H9 (cell line): ENCODE data around the gene NHS. TPM values are rescaled to one million over a fixed set of nuclear protein-coding genes. Genes with fewer than 3 reads are reported as not detected.
A peak's percentile ranks its signal among the peaks of the same experiment; 100 is the strongest.

ENCODE experiments used
- DNase-seq: peaks from one replicate; pipeline ENCODE4 v3.0.0-alpha.2; 2017
- H2AFZ ChIP-seq: one replicate; pipeline ENCODE4 v1.6.1; 2013; ENCODE audit warnings: mild to moderate bottlenecking, low read length, control low read depth, moderate library complexity
- H2AK5ac ChIP-seq: 2 replicates; pipeline ENCODE4 v1.6.1; 2013; ENCODE audit warnings: low read length, control low read depth, mixed read lengths; ENCODE audit not compliant: insufficient read length
- H2BK120ac ChIP-seq: one replicate; pipeline ENCODE4 v1.6.1; 2013; ENCODE audit warnings: low read depth, mild to moderate bottlenecking, low read length, control low read depth, inconsistent platforms; ENCODE audit not compliant: poor library complexity, severe bottlenecking
- H2BK12ac ChIP-seq: 2 replicates; pipeline ENCODE4 v1.6.1; 2013; ENCODE audit warnings: low read length, control low read depth, mixed read lengths, low read depth; ENCODE audit not compliant: insufficient read length
- H2BK15ac ChIP-seq: 2 replicates; pipeline ENCODE4 v1.6.1; 2013; ENCODE audit warnings: low read depth, low read length, control low read depth
- H2BK20ac ChIP-seq: one replicate; pipeline ENCODE4 v1.6.1; 2013; ENCODE audit warnings: low read depth, mild to moderate bottlenecking, low read length, control low read depth, inconsistent platforms; ENCODE audit not compliant: poor library complexity, severe bottlenecking
- H2BK5ac ChIP-seq: 2 replicates; pipeline ENCODE4 v1.6.1; 2013; ENCODE audit warnings: low read length, control low read depth, mixed read lengths; ENCODE audit not compliant: insufficient read length
- H3K14ac ChIP-seq: 2 replicates; pipeline ENCODE4 v1.6.1; 2013; ENCODE audit warnings: low read length, control low read depth; ENCODE audit not compliant: insufficient read depth
- H3K18ac ChIP-seq: 2 replicates; pipeline ENCODE4 v1.6.1; 2013; ENCODE audit warnings: low read depth, mild to moderate bottlenecking, mixed read lengths, low read length, control low read depth; ENCODE audit not compliant: insufficient read length
- H3K23ac ChIP-seq: 2 replicates; pipeline ENCODE4 v1.6.1; 2013; ENCODE audit warnings: low read length, control low read depth, mixed read lengths, low read depth; ENCODE audit not compliant: insufficient read length
- H3K23me2 ChIP-seq: 2 replicates; pipeline ENCODE4 v1.6.1; 2013; ENCODE audit warnings: low read depth, mild to moderate bottlenecking, mixed read lengths, low read length, control low read depth; ENCODE audit not compliant: insufficient read length, poor library complexity, severe bottlenecking
- H3K27ac ChIP-seq: 2 replicates; pipeline ENCODE4 v1.5.1; 2013; ENCODE audit warnings: low read length, control low read depth, mixed read lengths, low read depth; ENCODE audit not compliant: insufficient read length
- H3K27me3 ChIP-seq: 2 replicates; pipeline ENCODE4 v1.6.1; 2013; ENCODE audit warnings: low read length, control low read depth, inconsistent platforms; ENCODE audit not compliant: insufficient read depth
- H3K4ac ChIP-seq: 2 replicates; pipeline ENCODE4 v1.6.1; 2013; ENCODE audit warnings: low read depth, mild to moderate bottlenecking, control low read depth, inconsistent platforms, low read length, moderate library complexity
- H3K4me1 ChIP-seq: 2 replicates; pipeline ENCODE4 v1.6.1; 2013; ENCODE audit warnings: low read length, control low read depth, inconsistent platforms; ENCODE audit not compliant: insufficient read depth
- H3K4me2 ChIP-seq: 2 replicates; pipeline ENCODE4 v1.6.1; 2013; ENCODE audit warnings: low read length, control low read depth, mixed read lengths; ENCODE audit not compliant: insufficient read length, insufficient read depth
- H3K56ac ChIP-seq: 2 replicates; pipeline ENCODE4 v1.6.1; 2013; ENCODE audit warnings: low read depth, mild to moderate bottlenecking, mixed read lengths, low read length, control low read depth; ENCODE audit not compliant: insufficient read length
- H3K79me1 ChIP-seq: 2 replicates; pipeline ENCODE4 v1.6.1; 2013; ENCODE audit warnings: low read depth, mild to moderate bottlenecking, moderate library complexity, low read length, control low read depth, inconsistent platforms; ENCODE audit not compliant: insufficient read depth, poor library complexity, severe bottlenecking
- H3K79me2 ChIP-seq: 2 replicates; pipeline ENCODE4 v1.6.1; 2013; ENCODE audit warnings: low read length, control low read depth, inconsistent platforms; ENCODE audit not compliant: insufficient read depth
- H3K9ac ChIP-seq: 2 replicates; pipeline ENCODE4 v1.6.1; 2013; ENCODE audit warnings: low read length, control low read depth, mixed read lengths; ENCODE audit not compliant: insufficient read length; ENCODE audit errors: extremely low read depth
- H3K9me3 ChIP-seq: one replicate; pipeline ENCODE4 v1.6.1; 2013; ENCODE audit warnings: low read depth, low read length, inconsistent platforms; ENCODE audit not compliant: control insufficient read depth
- H3T11ph ChIP-seq: one replicate; pipeline ENCODE4 v1.6.1; 2013; ENCODE audit warnings: mild to moderate bottlenecking, low read length, control low read depth, inconsistent platforms
- H4K20me1 ChIP-seq: one replicate; pipeline ENCODE4 v1.6.1; 2013; ENCODE audit not compliant: control insufficient read depth, insufficient read length, insufficient read depth
- H4K5ac ChIP-seq: 2 replicates; pipeline ENCODE4 v1.6.1; 2013; ENCODE audit warnings: low read depth, mild to moderate bottlenecking, mixed read lengths, low read length, control low read depth; ENCODE audit not compliant: insufficient read length
- H4K8ac ChIP-seq: replicated peaks from 2 replicates; pipeline ENCODE4 v1.6.1; 2013; ENCODE audit warnings: low read length, control low read depth, mixed read lengths, low read depth; ENCODE audit not compliant: insufficient read length
- H4K91ac ChIP-seq: 2 replicates; pipeline ENCODE4 v1.6.1; 2013; ENCODE audit warnings: low read depth, mild to moderate bottlenecking, moderate library complexity, mixed read lengths, low read length, control low read depth; ENCODE audit not compliant: insufficient read length
- H3K27ac Mint-ChIP-seq, 3 experiments: 2 replicates in 2 of 3; 3 replicates in 1 of 3; pipeline ENCODE4 v1.8.0; 2020 to 2021; ENCODE audit warnings: mixed read lengths in 3 of 3, mild to moderate bottlenecking in 1 of 3, moderate library complexity in 1 of 3
- H3K27me3 Mint-ChIP-seq: 2 replicates; pipeline ENCODE4 v1.8.0; 2021; ENCODE audit warnings: low read depth, mild to moderate bottlenecking, moderate library complexity, mixed read lengths
- H3K36me3 Mint-ChIP-seq, 3 experiments: 2 replicates in 2 of 3; 3 replicates in 1 of 3; pipeline ENCODE4 v1.8.0; 2020 to 2021; ENCODE audit warnings: low read depth in 3 of 3, mixed read lengths in 3 of 3; ENCODE audit not compliant: insufficient read depth in 1 of 3
- H3K4me1 Mint-ChIP-seq, 2 experiments: 2 replicates each; pipeline ENCODE4 v1.8.0; 2020; ENCODE audit warnings: mixed read lengths in 2 of 2
- H3K4me3 Mint-ChIP-seq, 2 experiments: 2 replicates in 1 of 2; 3 replicates in 1 of 2; pipeline ENCODE4 v1.8.0; 2020 to 2021; ENCODE audit warnings: mild to moderate bottlenecking in 2 of 2, mixed read lengths in 2 of 2, moderate library complexity in 1 of 2
- H3K9me3 Mint-ChIP-seq, 2 experiments: 2 replicates in 1 of 2; 3 replicates in 1 of 2; pipeline ENCODE4 v1.8.0; 2020; ENCODE audit warnings: mild to moderate bottlenecking in 2 of 2, mixed read lengths in 2 of 2, moderate library complexity in 1 of 2
- WGBS: extraction: QIAGEN DNeasy Blood & Tissue Kit; methylation state at CpG from one replicate; pipeline ENCODE4 v1.1.7; 2013; ENCODE audit warnings: missing lambda C conversion rate, low lambda C conversion rate, mixed read lengths; ENCODE audit not compliant: insufficient read length; ENCODE audit errors: extremely low coverage; 5-methylcytosine and 5-hydroxymethylcytosine counted together
- total RNA-seq: library from RNA; stranded (reverse); gene quantifications from 2 replicates; pipeline ENCODE4 v1.2.1, GENCODE V29; 2021
- TF ChIP-seq, protein P1 (sequence below): fragments of 200-600 bp; sonication (generic); conservative IDR thresholded peaks from 3 replicates; pipeline ENCODE4 v1.8.0; 2021; ENCODE audit warnings: antibody characterized with exemption, mild to moderate bottlenecking

NHS gene
- total RNA-seq, 1 experiment from 2014 or later: 8.7 TPM

DNA sequence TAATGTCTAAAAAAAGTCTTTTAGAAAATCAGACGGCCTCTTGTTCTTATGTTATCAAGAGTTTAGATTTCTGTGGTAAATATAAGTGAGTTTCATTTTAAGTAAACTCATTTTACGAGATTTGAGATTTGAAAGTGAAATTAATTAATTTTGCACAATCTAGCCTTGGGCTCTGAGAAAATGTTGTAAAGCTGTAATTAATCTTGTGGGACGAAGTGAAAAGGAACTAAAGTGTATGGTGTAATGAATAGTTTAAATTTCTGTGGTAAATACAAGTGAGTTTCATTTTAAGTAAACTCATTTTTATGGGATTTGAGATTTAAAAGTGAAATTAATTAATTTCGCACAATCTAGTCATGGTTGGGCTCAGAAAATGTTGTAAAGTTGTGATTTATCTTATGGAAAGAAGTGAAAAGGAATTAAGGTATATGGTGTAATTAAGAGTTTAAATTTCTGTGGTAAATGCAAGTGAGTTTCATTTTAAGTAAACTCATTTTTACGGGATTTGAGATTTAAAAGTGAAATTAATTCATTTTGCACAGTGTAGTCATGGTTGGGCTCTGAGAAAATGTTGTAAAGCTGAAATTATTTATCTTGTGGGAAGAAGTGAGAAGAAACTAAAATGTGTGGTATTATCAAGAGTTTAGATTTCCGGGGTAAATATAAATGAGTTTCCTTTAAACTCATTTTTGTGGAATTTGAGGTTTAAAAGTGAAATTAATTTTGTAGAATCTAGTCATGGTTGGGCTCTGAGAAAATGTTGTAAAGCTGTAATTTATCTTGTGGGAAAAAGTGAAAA is 363.9 kb downstream of the NHS start:
- peaks cover 0 to 10% of the 10 kb centered on the region in 2 experiments; a peak in 1 of 5 replicates for H3K9me3 Mint-ChIP-seq
- Histone ChIP-seq H3K4me2 (peak overlapping the region; percentile 4), H3K23ac (no peak overlapping the region), H3K79me1 (no peaks in the 10 kb centered on the region), H3K4ac (no peak overlapping the region), H2AK5ac (no peak overlapping the region), H2BK120ac (no peak overlapping the region), H3K27ac (no peak overlapping the region), H3K14ac (no peak overlapping the region), H4K91ac (no peak overlapping the region), H3K18ac (no peak overlapping the region), H4K8ac (no peak overlapping the region), H3K56ac (no peak overlapping the region), H3K27me3 (no peaks in the 10 kb centered on the region), H2BK15ac (no peak overlapping the region), H2AFZ (no peak overlapping the region), H2BK20ac (no peak overlapping the region), H4K5ac (no peak overlapping the region), H3K23me2 (peaks cover 8% of the 10 kb centered on the region), H3K4me1 (no peaks in the 10 kb centered on the region), H3K9me3 (no peaks in the 10 kb centered on the region), H3K9ac (no peak overlapping the region), H2BK12ac (no peak overlapping the region), H4K20me1 (no peaks in the 10 kb centered on the region), H3K79me2 (no peaks in the 10 kb centered on the region), H3T11ph (no peak overlapping the region), H2BK5ac (no peak overlapping the region)
- peaks cover 6 to 19% of the 10 kb centered on the region in 2 experiments; a peak in 3 of 4 replicates for H3K4me1 Mint-ChIP-seq
- TF ChIP-seq, protein P1, sequence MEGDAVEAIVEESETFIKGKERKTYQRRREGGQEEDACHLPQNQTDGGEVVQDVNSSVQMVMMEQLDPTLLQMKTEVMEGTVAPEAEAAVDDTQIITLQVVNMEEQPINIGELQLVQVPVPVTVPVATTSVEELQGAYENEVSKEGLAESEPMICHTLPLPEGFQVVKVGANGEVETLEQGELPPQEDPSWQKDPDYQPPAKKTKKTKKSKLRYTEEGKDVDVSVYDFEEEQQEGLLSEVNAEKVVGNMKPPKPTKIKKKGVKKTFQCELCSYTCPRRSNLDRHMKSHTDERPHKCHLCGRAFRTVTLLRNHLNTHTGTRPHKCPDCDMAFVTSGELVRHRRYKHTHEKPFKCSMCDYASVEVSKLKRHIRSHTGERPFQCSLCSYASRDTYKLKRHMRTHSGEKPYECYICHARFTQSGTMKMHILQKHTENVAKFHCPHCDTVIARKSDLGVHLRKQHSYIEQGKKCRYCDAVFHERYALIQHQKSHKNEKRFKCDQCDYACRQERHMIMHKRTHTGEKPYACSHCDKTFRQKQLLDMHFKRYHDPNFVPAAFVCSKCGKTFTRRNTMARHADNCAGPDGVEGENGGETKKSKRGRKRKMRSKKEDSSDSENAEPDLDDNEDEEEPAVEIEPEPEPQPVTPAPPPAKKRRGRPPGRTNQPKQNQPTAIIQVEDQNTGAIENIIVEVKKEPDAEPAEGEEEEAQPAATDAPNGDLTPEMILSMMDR: no peak
- WGBS: 100% methylated on average over 3 of the region's 6 CpGs
- H3K27me3 Mint-ChIP-seq: peaks cover 36% of the 10 kb centered on the region
- DNase-seq: no peak
- H3K27ac Mint-ChIP-seq: no peak overlapping the region
- peak overlapping the region; percentile 53 to 77 for H3K4me3 Mint-ChIP-seq
- H3K36me3 Mint-ChIP-seq: no peaks in the 10 kb centered on the region
